Stimulated activated CD8-positive, alpha-beta memory T cell treated with anti-CD3 and anti-CD28 coated beads, Interleukin-15, amount 100 ng/mL, for 48 hours (primary cell): ENCODE data around the gene RAD1.
"Not testable (repeated sequence)": the region's sequence is repeated elsewhere in the genome, so short reads cannot be mapped to it uniquely, and the experiment has no call there.

Experiments used
- DNase-seq, 2 donors: peaks; one replicate each; pipeline ENCODE4 v3.0.0-alpha.2; 2020; ENCODE audit warnings: low read depth in 2 of 2

RAD1 gene

DNA sequence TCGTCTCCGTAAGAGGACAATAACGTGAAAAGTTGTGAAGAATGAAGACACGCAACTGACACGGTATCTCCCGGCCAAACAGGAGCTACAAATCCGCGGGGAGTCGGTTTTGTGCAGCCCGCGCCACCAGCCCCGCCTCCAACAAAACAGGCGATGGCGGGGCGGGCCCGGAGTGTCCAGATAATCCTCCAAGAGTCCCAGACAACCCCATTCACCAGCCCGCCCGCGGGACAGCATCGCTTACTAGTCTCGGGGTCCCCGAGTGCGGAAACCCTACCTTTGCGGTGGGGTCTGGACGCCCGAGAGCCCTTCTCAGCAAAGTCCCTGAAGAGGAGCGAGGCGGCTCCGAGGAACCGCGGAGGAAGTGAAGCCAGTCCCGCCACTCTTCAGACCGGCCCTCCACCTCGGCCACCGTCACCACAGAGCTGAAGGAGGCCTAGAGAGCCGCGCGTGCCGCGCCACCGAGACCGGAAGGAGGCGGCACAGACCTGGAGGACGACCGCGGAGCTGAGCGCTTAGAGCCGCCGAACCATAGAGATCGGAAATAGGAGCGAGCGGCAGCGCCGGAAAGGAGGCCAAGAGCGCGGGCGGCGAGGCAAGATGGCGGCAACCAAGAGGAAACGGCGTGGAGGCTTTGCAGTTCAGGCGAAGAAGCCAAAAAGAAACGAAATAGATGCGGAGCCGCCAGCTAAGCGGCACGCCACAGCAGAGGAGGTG is at the start of gene RAD1, which contains the start of gene BRIX1:
Gene RAD1, minus strand, starts transcription at position 366 of the 717 bp plus-strand sequence. CDS start 612 bp downstream, outside the sequence.
Gene BRIX1, plus strand, starts transcription at position 573 of the 717 bp plus-strand sequence. Its CDS starts 28 bp downstream, at position 601.
- DNase-seq = peak; percentile 92 to 93

DNA sequence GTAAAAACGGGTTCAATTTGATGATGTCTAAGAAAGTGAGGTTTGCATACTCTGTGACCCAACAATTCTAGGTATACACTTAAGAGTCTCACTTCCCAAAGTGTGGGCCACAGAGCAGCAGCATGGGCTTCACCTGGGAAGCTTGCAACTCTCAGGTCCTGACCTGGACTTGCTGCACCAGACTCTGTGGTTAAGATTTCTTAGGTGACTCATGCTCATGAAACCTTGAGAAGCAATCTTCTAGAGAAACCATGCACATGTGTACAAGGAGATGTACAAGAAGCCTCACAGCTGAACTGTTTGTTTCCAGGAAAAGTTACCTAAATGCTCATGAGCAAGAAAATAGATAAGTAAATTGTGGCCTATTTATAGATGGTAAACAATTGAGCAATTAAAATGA is 44.0 kb upstream of the RAD1 start:
- no peak for DNase-seq

DNA sequence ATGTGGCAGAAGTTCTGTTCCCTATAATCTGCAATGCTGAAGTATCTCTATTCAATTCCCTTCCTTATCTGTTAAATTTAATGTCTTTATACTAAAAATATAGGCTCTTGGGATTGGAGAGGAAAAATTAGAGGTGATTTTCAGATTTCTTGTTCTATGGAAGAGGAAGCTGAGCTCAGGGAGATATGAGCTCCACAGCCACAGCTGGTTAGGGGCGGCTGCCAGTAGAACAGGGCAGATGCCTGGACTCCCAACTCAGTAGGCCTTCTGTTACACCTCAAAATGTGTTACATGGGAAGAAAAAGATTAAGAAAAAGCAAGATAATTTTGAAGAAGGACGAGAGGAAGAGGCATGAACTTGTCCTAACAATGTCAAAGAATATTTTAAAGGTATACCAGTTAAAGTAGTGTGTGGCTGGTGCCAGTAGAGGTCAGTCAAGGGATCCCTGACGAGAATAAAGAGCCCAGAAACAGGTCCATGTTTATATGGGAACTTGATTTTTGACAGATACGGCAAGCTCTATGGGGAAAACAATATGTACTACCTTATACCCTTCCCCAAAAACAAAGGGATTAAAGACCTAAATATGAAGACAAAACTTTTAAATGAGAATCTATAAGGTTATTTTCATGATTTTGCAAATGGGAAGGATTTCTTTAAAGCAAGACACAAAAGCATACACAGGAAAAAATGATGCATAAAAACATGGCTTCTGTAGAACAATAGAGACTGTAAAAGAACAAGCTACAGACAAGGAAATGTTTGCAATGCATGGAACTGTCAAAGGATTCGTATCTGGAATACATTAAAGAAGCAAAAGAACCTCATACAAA is 42.8 kb upstream of the RAD1 start:
- DNase-seq = no peak

- DNase-seq = no peak
These were observed 42.0 kb upstream of the RAD1 start for GRCh38 chr5:34957321-34957720.

- DNase-seq = no peak
These were observed 29.2 kb upstream of the RAD1 start for GRCh38 chr5:34944460-34945047.

DNA sequence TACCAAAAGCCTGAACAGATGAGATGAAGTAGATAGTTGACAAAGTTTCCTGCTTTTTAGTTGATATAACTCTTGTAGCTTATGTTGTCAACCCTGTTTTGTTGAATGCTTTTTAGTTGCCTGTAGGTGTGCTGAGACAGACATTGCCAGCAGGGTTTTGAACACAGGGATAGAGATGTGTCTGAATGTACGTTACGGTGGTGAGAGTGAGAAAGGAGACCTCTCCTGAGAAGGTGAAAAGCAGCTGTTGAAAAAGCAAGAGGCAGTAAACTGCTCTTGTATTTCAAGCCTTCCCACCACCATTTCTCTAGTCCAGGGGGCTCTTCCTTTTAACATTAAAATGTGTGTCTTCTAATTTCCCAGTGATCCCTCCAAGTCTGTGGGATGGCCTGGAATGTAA is 28.7 kb upstream of the RAD1 start:
- DNase-seq = no peak

DNA sequence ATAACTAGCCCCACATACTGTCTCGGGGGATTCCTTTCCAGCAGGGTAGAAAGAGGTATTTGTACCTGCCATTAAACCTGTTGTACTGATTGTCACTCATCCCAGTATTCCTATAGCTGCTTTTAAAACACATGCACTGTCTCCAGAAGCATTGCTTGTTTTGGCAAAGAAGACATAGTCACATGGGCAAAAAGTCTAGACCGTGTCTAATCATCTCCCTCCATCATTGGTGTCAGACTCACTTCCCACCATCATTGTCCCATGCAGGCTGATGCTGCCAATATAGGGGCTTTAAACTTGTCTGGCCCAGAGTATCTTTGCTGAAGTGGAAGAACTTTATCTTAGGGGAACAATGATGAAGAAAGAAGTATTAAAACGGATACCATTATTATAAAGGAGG is 26.6 kb upstream of the RAD1 start:
- no peak for DNase-seq

DNA sequence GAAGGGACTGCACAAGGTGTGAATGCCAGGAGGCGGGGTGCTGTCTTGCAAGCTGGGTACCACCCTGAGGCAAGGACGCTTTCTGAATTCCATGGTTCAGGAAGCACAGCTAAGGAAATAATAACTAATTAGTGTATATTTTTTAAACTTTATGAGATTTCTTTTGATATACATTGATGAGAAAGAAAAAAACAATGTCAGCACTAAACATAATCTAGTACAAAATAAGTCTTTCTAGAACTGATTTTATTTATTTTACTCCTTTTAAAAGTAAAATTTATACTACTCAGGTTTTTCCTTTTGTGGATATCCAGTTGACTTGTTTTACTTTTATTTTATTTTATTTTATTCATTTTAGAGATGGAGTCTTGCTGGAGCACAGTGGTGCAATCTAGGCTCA is 17.6 kb upstream of the RAD1 start:
- no peak for DNase-seq

GRCh38 chr5:34930870-34931269 is 15.6 kb upstream of the RAD1 start:
- DNase-seq = no peak

- no peak for DNase-seq
These were observed 15.1 kb upstream of the RAD1 start for GRCh38 chr5:34930462-34930844.

GRCh38 chr5:34929720-34930461 is 14.6 kb upstream of the RAD1 start:
- DNase-seq = peak; percentile 75 to 76

- peak; percentile 96 to 98 for DNase-seq
These were observed 13.9 kb upstream of the RAD1 start, which contains the start of gene DNAJC21 for GRCh38 chr5:34929134-34929719. DNAJC21 (plus strand) TSS chr5:34929559; CDS start chr5:34929820, 261 bp downstream.

- DNase-seq = no peak
These were observed 13.0 kb upstream of the RAD1 start for GRCh38 chr5:34928267-34928666.

- DNase-seq = no peak
These were observed 12.5 kb upstream of the RAD1 start for GRCh38 chr5:34927785-34928184.

- DNase-seq = no peak
These were observed 11.1 kb upstream of the RAD1 start for GRCh38 chr5:34926318-34926888.

DNA sequence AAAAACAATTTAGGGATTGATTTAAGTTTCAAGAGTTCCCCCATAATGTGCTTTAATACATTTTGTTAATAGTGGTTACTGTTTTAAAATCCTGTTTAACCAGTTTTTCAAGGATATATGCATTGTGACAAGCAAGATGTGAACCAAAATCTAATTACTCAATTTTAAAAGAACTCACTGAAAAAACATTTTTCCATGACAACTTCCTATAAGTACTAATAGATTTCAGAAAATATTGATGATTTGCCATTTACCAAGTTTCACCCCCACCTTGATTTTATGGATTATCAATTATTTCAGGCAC is 9.1 kb upstream of the RAD1 start:
- DNase-seq = no peak

DNA sequence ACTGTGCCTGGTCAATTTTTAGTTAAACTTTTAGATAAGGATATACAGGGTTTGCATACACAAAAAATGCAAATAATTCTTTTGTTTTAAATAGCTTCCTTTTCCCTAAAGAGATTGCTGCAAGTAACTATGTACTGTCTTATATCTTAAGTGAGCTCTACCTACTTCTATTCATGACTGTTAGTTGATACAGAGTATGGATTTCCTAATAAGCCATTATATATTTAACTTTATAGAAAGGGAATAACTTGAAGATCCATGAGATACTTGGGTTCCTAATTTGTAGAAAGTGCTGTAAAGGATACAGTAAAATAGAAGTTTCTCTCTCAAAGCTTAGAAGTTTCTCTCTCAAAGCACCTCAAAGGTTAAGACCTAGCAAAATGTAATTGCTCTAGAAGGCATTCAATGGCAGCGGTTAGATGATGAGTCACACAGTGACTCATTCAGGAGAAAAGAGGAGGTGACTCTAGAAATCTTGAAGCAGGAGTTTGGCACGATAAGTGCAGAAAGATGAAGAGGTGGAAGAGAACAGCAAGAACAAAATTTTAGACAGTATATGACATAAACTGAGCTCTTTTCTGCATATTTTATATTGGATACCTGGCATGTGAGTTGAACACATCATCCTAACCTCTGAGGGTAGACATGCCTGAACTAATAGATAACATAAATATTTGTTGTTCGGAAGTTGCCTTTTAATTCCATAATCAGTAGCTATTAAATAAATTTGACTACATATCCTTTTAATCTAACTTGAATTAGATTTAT is 8.6 kb upstream of the RAD1 start:
- DNase-seq = peak in 1 of 2 donors; percentile 8

GRCh38 chr5:34923256-34923655 is 8.0 kb upstream of the RAD1 start:
- not testable (repeated sequence) for DNase-seq

DNA sequence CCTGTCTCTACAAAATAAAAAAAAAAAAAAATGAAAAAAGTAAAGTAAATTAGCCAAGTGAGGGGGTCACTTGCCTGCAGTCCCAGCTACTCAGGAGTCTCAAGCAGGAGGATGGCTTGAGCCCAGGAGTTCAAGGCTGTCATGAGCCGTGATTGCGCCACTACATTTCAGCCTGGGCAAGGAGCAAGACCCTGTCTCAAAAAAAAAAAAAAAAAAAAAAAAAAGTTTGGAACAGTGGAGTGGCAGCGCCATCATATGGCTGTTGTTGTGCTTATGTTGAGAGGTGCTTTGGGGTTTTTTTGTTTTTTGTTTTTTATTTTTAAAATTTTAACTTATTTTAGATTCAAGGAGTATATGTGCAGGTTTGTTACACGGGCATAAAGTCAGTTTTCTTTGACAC is 3.8 kb upstream of the RAD1 start:
- DNase-seq = no peak

DNA sequence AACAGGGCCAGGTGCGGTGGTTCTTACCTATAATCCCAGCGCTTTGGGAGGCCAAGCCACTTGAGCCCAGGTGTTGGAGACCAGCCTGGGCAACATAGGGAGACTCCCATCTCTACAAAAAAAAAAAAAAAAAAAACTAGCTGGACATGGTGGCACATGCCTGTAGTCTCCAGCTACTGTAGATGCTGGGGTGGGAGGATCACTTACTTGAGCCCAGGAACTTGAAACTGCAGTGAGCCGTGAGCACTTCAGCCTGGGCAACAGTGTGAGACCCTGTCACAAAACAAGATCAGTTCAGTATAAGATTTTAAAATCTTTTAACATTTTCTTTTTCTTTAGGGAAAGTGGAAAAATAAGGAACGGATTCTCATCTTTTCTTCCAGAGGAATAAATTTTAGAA is 2.7 kb upstream of the RAD1 start:
- no peak for DNase-seq
